Rectal smooth muscle tissue (tissue), 1 donor: ENCODE results near the gene FUCA1.
"Not testable (repeated sequence)": the region's sequence is repeated elsewhere in the genome, so short reads cannot be mapped to it uniquely, and the experiment has no call there.

ENCODE experiments used
- H3K27ac ChIP-seq: one replicate; pipeline ENCODE4 v1.7.0; 2013; ENCODE audit warnings: low read depth, low read length, inconsistent platforms
- H3K27me3 ChIP-seq: one replicate; pipeline ENCODE4 v1.7.0; 2013; ENCODE audit warnings: low read length; ENCODE audit not compliant: control insufficient read depth, insufficient read depth
- H3K36me3 ChIP-seq: one replicate; pipeline ENCODE4 v1.7.0; 2013; ENCODE audit warnings: low read length; ENCODE audit not compliant: control insufficient read depth, insufficient read depth
- H3K4me1 ChIP-seq: one replicate; pipeline ENCODE4 v1.7.0; 2013; ENCODE audit warnings: low read length; ENCODE audit not compliant: control insufficient read depth, insufficient read depth
- H3K4me3 ChIP-seq: one replicate; pipeline ENCODE4 v1.7.0; 2013; ENCODE audit warnings: low read length
- H3K9ac ChIP-seq: one replicate; pipeline ENCODE4 v1.7.0; 2013; ENCODE audit warnings: low read length

The FUCA1 gene

GRCh38 chr1:23804183-23804835 lies 63.8 kb downstream of the FUCA1 start:
- peaks cover 8% of the 10 kb centered on the region for H3K4me1 ChIP-seq
- H3K9ac ChIP-seq, result no peak overlapping the region
- no peaks in the 10 kb centered on the region for H3K27me3 ChIP-seq
- H3K36me3 ChIP-seq, result peaks cover 3% of the 10 kb centered on the region
- H3K27ac ChIP-seq, result no peak overlapping the region
- no peak overlapping the region for H3K4me3 ChIP-seq

- Histone ChIP-seq H3K4me1 (peaks cover 9% of the 10 kb centered on the region), H3K27ac (no peak overlapping the region), H3K36me3 (peaks cover 3% of the 10 kb centered on the region), H3K4me3 (no peak overlapping the region), H3K27me3 (no peaks in the 10 kb centered on the region), H3K9ac (no peak overlapping the region)
These were observed 64.4 kb downstream of the FUCA1 start for GRCh38 chr1:23803674-23804073.

- not testable (repeated sequence) for H3K4me3 ChIP-seq, H3K4me1 ChIP-seq, H3K27ac ChIP-seq, H3K36me3 ChIP-seq, H3K9ac ChIP-seq, H3K27me3 ChIP-seq
These were observed 65.2 kb downstream of the FUCA1 start for GRCh38 chr1:23802809-23803342.

GRCh38 chr1:23801876-23802275 lies 66.2 kb downstream of the FUCA1 start:
- Histone ChIP-seq H3K9ac (no peak overlapping the region), H3K4me1 (peaks cover 9% of the 10 kb centered on the region), H3K27ac (no peak overlapping the region), H3K4me3 (no peak overlapping the region), H3K36me3 (peaks cover 6% of the 10 kb centered on the region), H3K27me3 (no peaks in the 10 kb centered on the region)

GRCh38 chr1:23801338-23801748 lies 66.7 kb downstream of the FUCA1 start:
- Histone ChIP-seq H3K27me3 (no peaks in the 10 kb centered on the region), H3K36me3 (peaks cover 5% of the 10 kb centered on the region), H3K27ac (peak overlapping the region; percentile 88), H3K4me1 (peaks cover 9% of the 10 kb centered on the region), H3K9ac (peak overlapping the region; percentile 61), H3K4me3 (peak overlapping the region; percentile 73)

GRCh38 chr1:23800400-23801337 lies 67.4 kb downstream of the FUCA1 start, which contains the start of gene GALE:
Gene GALE, minus strand, starts transcription at chr1:23800754. Its CDS starts 1,747 bp downstream, at chr1:23799007.
- H3K4me3 ChIP-seq, result peak within 1 kb of the TSS; percentile 94
- H3K4me1 ChIP-seq, result peaks cover 9% of the 10 kb centered on the region
- H3K27me3 ChIP-seq, result no peaks in the 10 kb centered on the region
- peaks cover 3% of the 10 kb centered on the region for H3K36me3 ChIP-seq
- peak within 1 kb of the TSS; percentile 70 for H3K9ac ChIP-seq
- peak within 1 kb of the TSS; percentile 88 for H3K27ac ChIP-seq

- no peaks in the 10 kb centered on the region for H3K27me3 ChIP-seq
- H3K4me3 ChIP-seq, result peak overlapping the region; percentile 94
- H3K36me3 ChIP-seq, result peaks cover 3% of the 10 kb centered on the region
- peak overlapping the region; percentile 70 for H3K9ac ChIP-seq
- peak overlapping the region; percentile 80 for H3K27ac ChIP-seq
- H3K4me1 ChIP-seq, result peaks cover 9% of the 10 kb centered on the region
These were observed 68.3 kb downstream of the FUCA1 start for GRCh38 chr1:23799570-23800399.

- no peaks in the 10 kb centered on the region for H3K27me3 ChIP-seq
- H3K9ac ChIP-seq, result peak overlapping the region; percentile 70
- peaks cover 9% of the 10 kb centered on the region for H3K4me1 ChIP-seq
- H3K4me3 ChIP-seq, result peak overlapping the region; percentile 94
- no peak overlapping the region for H3K27ac ChIP-seq
- peaks cover 7% of the 10 kb centered on the region for H3K36me3 ChIP-seq
These were observed 68.9 kb downstream of the FUCA1 start for GRCh38 chr1:23799255-23799569.

- H3K4me3 ChIP-seq, result peak overlapping the region; percentile 94
- H3K4me1 ChIP-seq, result peaks cover 9% of the 10 kb centered on the region
- H3K27ac ChIP-seq, result no peak overlapping the region
- H3K9ac ChIP-seq, result no peak overlapping the region
- H3K36me3 ChIP-seq, result peaks cover 7% of the 10 kb centered on the region
- no peaks in the 10 kb centered on the region for H3K27me3 ChIP-seq
These were observed 69.4 kb downstream of the FUCA1 start for GRCh38 chr1:23798662-23799142.

- Histone ChIP-seq H3K27me3 (no peaks in the 10 kb centered on the region), H3K9ac (no peak overlapping the region), H3K4me3 (peak overlapping the region; percentile 9), H3K36me3 (peaks cover 7% of the 10 kb centered on the region), H3K27ac (no peak overlapping the region), H3K4me1 (peaks cover 13% of the 10 kb centered on the region)
These were observed 70.3 kb downstream of the FUCA1 start for GRCh38 chr1:23797478-23798448.
